Panc1 (cell line): ENCODE results near the gene NANOS3.

Experiments used
- TF ChIP-seq, protein P1 (sequence below): fragments of 450-650 bp; IDR thresholded peaks from 2 replicates; pipeline ENCODE4 v1.5.1; 2017; ENCODE audit warnings: mild to moderate bottlenecking
- TF ChIP-seq, protein P2 (sequence below), 2 experiments: IDR thresholded peaks; 2 replicates each; pipeline ENCODE4 v1.6.1; 2011 to 2012; ENCODE audit warnings: low read depth in 2 of 2, control low read depth in 1 of 2, low read length in 1 of 2, mild to moderate bottlenecking in 1 of 2, moderate library complexity in 1 of 2; ENCODE audit not compliant: insufficient read depth in 1 of 2

GRCh38 chr19:13896227-13896626 is 19.3 kb downstream of the NANOS3 start:
- TF ChIP-seq, protein P1, sequence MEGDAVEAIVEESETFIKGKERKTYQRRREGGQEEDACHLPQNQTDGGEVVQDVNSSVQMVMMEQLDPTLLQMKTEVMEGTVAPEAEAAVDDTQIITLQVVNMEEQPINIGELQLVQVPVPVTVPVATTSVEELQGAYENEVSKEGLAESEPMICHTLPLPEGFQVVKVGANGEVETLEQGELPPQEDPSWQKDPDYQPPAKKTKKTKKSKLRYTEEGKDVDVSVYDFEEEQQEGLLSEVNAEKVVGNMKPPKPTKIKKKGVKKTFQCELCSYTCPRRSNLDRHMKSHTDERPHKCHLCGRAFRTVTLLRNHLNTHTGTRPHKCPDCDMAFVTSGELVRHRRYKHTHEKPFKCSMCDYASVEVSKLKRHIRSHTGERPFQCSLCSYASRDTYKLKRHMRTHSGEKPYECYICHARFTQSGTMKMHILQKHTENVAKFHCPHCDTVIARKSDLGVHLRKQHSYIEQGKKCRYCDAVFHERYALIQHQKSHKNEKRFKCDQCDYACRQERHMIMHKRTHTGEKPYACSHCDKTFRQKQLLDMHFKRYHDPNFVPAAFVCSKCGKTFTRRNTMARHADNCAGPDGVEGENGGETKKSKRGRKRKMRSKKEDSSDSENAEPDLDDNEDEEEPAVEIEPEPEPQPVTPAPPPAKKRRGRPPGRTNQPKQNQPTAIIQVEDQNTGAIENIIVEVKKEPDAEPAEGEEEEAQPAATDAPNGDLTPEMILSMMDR = no peak
- TF ChIP-seq, protein P2, sequence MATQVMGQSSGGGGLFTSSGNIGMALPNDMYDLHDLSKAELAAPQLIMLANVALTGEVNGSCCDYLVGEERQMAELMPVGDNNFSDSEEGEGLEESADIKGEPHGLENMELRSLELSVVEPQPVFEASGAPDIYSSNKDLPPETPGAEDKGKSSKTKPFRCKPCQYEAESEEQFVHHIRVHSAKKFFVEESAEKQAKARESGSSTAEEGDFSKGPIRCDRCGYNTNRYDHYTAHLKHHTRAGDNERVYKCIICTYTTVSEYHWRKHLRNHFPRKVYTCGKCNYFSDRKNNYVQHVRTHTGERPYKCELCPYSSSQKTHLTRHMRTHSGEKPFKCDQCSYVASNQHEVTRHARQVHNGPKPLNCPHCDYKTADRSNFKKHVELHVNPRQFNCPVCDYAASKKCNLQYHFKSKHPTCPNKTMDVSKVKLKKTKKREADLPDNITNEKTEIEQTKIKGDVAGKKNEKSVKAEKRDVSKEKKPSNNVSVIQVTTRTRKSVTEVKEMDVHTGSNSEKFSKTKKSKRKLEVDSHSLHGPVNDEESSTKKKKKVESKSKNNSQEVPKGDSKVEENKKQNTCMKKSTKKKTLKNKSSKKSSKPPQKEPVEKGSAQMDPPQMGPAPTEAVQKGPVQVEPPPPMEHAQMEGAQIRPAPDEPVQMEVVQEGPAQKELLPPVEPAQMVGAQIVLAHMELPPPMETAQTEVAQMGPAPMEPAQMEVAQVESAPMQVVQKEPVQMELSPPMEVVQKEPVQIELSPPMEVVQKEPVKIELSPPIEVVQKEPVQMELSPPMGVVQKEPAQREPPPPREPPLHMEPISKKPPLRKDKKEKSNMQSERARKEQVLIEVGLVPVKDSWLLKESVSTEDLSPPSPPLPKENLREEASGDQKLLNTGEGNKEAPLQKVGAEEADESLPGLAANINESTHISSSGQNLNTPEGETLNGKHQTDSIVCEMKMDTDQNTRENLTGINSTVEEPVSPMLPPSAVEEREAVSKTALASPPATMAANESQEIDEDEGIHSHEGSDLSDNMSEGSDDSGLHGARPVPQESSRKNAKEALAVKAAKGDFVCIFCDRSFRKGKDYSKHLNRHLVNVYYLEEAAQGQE (IDR thresholded peaks at IDR 0.05; ENCODE audit: insufficient read depth in 1 of 2, low read depth in 2 of 2, low read length in 1 of 2) = no peak
